Femur (tissue), 1 donor: ENCODE data around the gene ARG2.

ENCODE experiments used
- DNase-seq: peaks from one replicate; pipeline ENCODE4 v3.0.0-alpha.2; 2017

Gene ARG2

GRCh38 chr14:67641902-67642749 is 22.4 kb downstream of the ARG2 start:
- DNase-seq = no peak

DNA sequence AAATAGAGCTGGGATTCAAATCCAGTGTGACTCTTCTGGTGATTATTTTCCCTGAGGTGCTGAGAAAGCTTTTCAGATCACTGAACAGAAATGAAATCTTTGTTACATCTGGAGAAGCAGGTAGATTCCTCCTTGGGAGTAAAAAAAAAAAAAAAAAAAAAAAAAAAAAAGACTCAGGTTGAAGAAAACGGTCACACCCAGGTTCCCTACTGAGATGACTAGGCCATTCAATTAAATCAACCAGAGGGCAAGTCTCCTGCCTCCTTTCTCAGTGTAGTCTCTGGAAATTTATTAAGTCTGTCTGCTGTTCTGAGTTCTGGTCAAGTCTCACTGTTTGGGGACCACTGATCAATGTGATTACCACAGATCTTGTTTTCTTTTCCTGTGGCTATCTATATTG is 24.0 kb downstream of the ARG2 start:
- DNase-seq = no peak

DNA sequence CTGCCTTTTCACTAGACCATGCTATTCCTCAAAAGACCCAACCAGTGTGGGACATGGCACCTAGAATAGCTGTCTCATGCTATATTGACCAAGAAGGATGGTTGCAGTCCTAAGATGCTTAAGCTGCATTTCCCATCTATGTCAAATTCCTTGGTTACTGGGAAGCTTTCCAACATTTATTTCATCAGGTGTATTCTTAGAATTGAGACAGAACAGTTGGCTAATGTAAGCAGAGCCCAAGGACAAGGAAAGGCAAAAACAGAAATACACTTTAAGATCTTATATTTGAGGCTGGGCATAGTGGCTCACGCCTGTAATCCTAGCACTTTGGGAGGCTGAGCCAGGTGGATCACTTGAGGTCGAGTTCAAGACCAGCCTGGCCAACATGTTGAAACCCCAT is 24.7 kb downstream of the ARG2 start:
- no peak for DNase-seq

DNA sequence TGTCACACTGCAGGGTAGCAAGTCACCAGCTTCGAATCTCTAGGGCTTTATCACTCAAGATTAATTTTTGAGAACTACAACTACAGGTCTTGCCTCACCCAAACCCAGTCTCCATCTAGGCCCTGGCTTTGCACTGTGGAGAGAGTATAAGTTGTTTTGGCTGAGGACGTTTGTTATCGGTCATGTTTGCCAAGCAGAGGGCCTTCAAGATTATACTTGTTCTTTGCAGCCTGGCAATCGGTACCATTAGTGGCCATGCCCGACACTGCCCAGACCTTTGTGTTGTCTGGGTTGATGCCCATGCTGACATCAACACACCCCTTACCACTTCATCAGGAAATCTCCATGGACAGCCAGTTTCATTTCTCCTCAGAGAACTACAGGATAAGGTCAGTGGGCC is 25.7 kb downstream of the ARG2 start:
- DNase-seq = no peak

- DNase-seq = no peak
Measured at GRCh38 chr14:67646131-67646530, 26.4 kb downstream of the ARG2 start.

DNA sequence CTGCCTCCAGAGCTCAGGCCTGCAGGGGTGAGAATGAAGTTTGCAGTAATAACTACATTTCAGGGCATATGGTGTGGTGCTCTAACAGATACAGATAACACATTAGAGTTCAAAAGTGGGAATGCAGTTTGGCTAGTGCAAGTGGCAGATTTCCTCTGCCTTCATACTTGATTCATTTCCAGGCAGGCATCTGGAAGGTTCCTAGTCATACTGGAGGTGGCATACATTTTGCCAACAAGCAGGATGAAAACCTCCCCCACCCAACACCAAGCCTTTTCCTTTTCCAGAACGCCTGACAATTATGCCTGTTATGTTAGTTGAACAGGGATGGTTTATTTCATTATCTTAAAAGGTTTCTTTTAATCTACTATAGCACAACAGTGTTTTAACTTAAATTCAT is 30.4 kb downstream of the ARG2 start:
- DNase-seq = no peak

- no peak for DNase-seq
Measured at GRCh38 chr14:67650694-67651093, 31.0 kb downstream of the ARG2 start.

GRCh38 chr14:67652189-67652588 is 32.5 kb downstream of the ARG2 start:
- DNase-seq = no peak

GRCh38 chr14:67653651-67654280 is 34.0 kb downstream of the ARG2 start:
- DNase-seq = no peak

DNA sequence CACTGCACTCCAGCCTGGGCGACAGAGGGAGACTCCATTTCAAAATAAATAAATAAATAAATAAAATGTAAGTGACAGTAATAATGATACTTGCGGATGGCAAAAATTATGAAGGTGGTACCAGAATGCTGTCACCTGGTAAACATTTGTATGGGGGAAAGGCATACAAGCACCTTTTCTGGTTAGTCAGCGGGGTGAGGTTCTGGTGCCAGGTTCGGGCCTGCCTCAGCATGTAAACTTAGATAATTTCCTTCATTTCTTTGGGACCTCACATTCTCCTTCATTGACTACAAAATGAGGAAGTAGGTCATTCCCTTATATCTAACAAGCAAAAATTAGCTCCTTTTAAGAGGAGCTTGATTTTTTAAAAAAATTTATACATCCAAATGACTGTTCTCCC is 43.9 kb downstream of the ARG2 start:
- DNase-seq = no peak

- DNase-seq = no peak
Measured at GRCh38 chr14:67665868-67666267, 46.1 kb downstream of the ARG2 start.

DNA sequence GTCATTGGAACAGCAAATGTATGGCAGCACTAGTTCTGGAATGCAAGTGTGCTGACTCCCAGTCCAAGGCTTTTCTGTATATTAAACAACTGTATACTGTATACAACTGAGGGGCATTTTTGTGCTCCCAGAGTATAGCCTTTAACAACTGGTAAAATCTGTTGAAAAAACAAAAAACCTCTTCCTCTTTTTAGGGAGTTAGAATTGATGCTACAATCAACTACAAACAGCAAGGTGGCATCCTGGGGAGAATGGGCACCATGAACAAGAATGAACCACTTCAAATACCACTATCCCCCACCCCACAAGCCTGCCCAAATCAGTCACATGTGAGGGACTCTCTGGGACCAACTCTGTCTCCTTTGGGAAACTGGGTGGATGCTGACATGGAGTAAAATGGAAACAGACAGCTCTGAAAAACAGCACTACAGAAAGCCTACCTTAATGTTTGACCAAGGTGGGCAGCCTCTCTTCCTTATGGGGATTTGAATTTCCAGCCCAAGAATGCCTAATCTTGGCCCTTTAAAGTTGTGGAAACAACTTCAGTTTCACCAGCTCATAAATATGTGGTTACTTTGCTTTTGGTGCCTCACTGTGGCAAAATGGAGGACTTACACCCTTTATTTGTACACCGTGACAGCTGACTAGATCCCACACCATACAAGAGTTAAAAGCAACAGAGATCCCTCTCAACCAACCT is 47.2 kb downstream of the ARG2 start:
- DNase-seq = no peak

GRCh38 chr14:67668559-67668958 is 48.8 kb downstream of the ARG2 start:
- DNase-seq = no peak

GRCh38 chr14:67673451-67673850 is 53.7 kb downstream of the ARG2 start:
- no peak for DNase-seq

DNA sequence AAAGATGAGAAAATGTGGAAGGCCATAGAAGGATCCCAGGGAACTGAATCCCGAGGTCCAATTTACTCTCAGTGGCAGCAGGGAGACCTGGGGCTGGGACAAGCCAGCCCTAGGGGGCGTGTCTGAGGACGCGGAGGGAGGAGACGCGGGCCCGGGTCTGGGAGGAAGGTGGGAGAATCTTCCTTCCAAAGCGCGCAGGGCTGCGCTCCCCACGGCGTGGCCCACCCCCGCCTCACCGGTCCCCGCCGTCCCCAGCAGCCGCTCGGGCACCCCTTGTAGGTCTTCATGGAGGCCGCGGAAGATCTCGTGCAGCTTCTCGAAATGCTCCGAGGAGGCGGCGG is 54.4 kb downstream of the ARG2 start:
- DNase-seq = peak; percentile 76

DNA sequence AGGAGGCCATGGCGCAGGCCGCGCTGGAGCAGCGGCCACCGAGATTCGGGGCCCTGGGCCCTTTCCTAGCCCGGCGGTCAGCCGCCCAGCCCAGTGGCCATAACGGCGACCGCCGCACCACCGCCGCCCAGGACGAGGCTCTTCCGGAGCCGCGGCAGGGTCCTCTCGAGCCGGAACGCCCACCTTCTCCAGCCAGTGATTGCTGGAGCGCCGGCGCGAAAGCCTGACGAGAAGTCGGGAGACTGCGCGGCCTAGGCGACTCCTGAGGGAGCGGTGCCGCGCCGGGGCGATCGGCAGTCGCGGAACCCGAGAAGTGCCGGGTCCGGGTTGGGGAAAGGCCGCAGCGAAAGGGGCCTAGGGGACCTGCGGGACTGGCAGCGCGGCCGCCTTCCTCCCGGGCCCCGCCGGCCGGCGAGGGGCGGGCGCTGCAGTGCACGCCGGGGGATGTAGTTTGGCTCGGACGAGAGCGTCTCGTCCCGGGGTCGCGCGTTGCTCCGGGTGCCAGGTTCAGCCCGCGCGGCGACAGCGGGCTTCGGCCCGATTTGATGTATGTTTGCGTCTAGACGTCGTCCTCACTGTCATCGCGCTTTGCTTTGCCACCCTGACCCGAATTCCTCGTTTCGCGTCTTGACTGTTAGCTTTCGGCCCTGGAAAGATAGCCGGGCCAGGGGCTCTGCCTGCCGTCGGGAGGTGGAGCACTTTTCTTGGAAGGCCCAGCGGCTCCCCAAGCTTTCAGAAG is 54.9 kb downstream of the ARG2 start, which contains the start of gene VTI1B:
VTI1B (minus strand) TSS at position 153 of the 739 bp plus-strand sequence; CDS start at position 10, 143 bp downstream.
- DNase-seq = peak; percentile 92

GRCh38 chr14:67675219-67675582 is 55.5 kb downstream of the ARG2 start:
- DNase-seq = no peak

DNA sequence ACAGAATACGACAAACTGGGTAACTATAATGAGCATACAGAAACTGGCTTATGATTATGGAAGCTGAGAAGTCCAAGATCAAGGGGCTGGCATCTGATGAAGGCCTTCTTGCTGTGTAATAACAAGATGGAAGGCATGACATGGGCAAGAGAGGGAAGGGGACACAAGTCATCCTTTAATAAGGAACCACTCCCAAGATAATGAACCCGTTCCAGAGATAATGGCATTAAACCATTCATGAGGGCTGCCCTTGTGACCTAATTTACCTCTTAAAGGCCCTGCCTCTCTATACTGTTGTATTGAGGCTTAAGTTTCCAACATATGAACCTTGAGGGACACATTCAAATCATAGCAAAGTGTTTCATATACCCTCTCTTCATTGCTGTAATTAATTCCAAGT is 59.3 kb downstream of the ARG2 start:
- DNase-seq = no peak

DNA sequence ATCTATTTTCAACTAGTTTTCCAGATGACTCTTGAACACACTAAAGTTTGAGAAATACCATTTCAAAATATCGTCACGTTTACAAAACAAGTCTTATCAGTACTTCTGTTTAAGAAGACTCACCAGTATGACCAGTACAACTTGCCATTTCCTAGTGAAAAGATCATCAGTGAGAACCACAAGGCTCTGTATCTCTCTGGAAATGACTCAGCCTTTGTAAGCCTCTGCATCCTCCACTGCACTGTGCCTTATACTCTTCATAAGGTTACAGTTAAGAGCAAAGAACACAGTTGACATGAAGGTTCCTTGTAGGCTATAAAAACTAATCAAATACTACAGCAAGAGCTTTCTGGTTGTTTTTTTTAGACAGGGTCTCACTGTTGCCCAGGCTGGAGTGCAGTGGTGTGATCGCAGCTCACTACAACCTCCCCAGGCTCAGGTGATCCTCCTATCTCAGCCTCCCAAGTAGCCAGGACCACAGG is 60.4 kb downstream of the ARG2 start:
- no peak for DNase-seq

GRCh38 chr14:67680941-67681340 is 61.2 kb downstream of the ARG2 start:
- DNase-seq = no peak

DNA sequence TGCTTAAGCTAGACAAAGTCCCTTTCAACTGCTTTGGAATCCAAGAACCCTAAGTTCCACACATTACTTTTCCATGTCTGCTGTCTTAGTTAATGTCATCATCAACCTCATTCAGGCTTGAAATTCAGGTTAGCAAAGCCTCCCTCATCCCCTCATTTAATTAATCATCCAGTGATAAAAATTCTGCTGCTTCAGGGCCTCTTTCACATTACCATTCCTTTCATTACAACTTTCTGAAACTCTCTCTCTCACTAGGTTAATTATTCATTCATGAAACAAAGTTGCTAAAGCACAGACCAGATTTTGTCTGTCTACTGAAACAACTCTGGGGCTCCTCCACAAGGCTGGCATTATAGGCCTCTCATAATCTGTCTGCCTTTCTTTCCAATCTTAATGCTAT is 64.1 kb downstream of the ARG2 start:
- no peak for DNase-seq

DNA sequence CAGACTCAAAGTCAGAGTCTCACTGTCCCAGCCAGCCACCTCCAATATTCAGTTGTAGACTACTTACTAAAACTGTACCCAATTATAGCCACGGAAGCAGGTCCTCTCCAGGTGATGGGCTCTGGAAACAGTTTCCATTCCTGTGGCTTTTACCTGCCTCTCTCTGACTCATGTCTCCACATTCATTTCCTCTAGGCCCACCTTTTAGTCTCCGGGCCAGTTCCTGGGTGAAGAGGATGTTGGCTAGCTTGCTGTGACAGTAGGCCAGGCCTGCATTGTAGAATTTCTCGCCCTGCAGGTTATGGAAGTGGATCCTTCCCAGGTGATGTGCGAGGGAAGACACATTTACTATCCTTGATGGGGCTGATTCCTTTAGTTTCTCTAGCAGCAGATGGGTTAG is 70.3 kb downstream of the ARG2 start:
- DNase-seq = no peak

DNA sequence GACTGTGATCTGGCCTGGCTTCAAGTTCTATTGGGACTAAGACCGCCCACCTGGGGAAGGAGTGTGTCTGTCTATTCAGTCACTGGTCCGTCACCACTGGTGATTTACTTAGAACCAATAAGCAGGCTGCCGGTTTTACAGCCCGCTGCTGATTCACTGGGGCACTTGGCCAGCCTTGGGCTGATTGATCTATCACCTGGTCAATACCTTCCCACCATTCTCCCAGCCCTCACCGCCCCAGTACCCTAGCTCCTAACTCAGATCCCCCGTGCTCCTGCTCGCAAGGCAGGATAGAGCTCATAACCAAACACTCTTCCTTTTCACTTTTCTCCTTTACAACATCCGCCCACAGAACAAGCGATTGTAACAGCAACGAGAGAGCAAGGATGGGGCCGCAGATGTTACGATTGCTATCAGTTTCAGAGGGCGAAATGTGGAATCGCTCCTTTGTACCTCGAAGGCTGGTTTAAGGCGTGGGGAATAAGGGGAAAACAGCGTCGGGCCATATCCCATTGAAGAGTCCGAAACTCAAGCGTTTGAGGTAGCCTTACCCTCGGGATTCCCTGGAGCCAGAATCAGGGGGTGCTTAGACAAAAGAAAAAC is 75.2 kb downstream of the ARG2 start:
- DNase-seq = peak; percentile 84
